Naive B cell (primary cell): ENCODE measurements around the gene FAM156B. TPM values are rescaled to one million over a fixed set of nuclear protein-coding genes. Genes with fewer than 3 reads are reported as not detected.
"Not testable (repeated sequence)": the region's sequence is repeated elsewhere in the genome, so short reads cannot be mapped to it uniquely, and the experiment has no call there.

Experiments used
- ATAC-seq, 2 donors: fragments of 150-1000 bp; cut with Tn5 transposase; 2 replicates each; pipeline ENCODE4 v1.10.0; 2021; ENCODE audit warnings: low read depth in 2 of 2, mild to moderate bottlenecking in 2 of 2, moderate library complexity in 2 of 2
- DNase-seq: peaks from one replicate; pipeline ENCODE4 v3.0.0; 2022
- H3K27ac Mint-ChIP-seq, 6 donors: one replicate each; pipeline ENCODE4 v1.8.0; 2020 to 2022; ENCODE audit warnings: mild to moderate bottlenecking in 6 of 6, mixed read lengths in 6 of 6, moderate library complexity in 5 of 6, inconsistent platforms in 2 of 6
- H3K27me3 Mint-ChIP-seq, 3 donors: one replicate each; pipeline ENCODE4 v1.8.0; 2021 to 2022; ENCODE audit warnings: mixed read lengths in 3 of 3, mild to moderate bottlenecking in 1 of 3
- H3K36me3 Mint-ChIP-seq, 2 donors: one replicate each; pipeline ENCODE4 v1.8.0; 2020 to 2022; ENCODE audit warnings: mixed read lengths in 2 of 2, inconsistent platforms in 1 of 2, mild to moderate bottlenecking in 1 of 2
- H3K4me1 Mint-ChIP-seq, 3 donors: one replicate each; pipeline ENCODE4 v1.8.0; 2020 to 2022; ENCODE audit warnings: mixed read lengths in 3 of 3, inconsistent platforms in 1 of 3, mild to moderate bottlenecking in 1 of 3, moderate library complexity in 1 of 3
- H3K4me3 Mint-ChIP-seq, 8 donors: one replicate each; pipeline ENCODE4 v1.8.0; 2020 to 2022; ENCODE audit warnings: mild to moderate bottlenecking in 8 of 8, mixed read lengths in 8 of 8, moderate library complexity in 8 of 8, inconsistent platforms in 2 of 8
- H3K9me3 Mint-ChIP-seq, 7 donors: one replicate each; pipeline ENCODE4 v1.8.0; 2020 to 2022; ENCODE audit warnings: mixed read lengths in 7 of 7, mild to moderate bottlenecking in 5 of 7, inconsistent platforms in 2 of 7, moderate library complexity in 1 of 7
- polyA plus RNA-seq, 6 donors: library from polyadenylated mRNA; unstranded; fragments of 300-500 nt; fragmentation: Illumina TruSeq; gene quantifications; one replicate each; pipeline ENCODE4 v1.2.3, GENCODE V29; 2021; ENCODE audit warnings: low read depth in 6 of 6

Gene FAM156B
- polyA plus RNA-seq, result 1 to 10 TPM; 4.8 to 8.3 (median 6.9) TPM

GRCh38 chrX:52896855-52897709 lies at the start of gene FAM156B:
FAM156B (plus strand) TSS chrX:52897330; CDS start chrX:52907226, 9,896 bp downstream.
- not testable (repeated sequence) for H3K4me3 Mint-ChIP-seq, H3K27ac Mint-ChIP-seq, DNase-seq, H3K36me3 Mint-ChIP-seq, H3K9me3 Mint-ChIP-seq, H3K4me1 Mint-ChIP-seq, H3K27me3 Mint-ChIP-seq
- peak; percentile 87 for ATAC-seq

- DNase-seq (no peak), ATAC-seq (no peak)
- no peaks in the 10 kb centered on the region for H3K36me3 Mint-ChIP-seq
- peaks cover 0 to 9% (median 3%) of the 10 kb centered on the region in 7 donors for H3K9me3 Mint-ChIP-seq
- H3K27ac Mint-ChIP-seq, result peak overlapping the region in 1 of 6 donors; percentile 95
- H3K4me1 Mint-ChIP-seq, result peaks cover 0 to 12% (median 5%) of the 10 kb centered on the region in 3 donors
- H3K27me3 Mint-ChIP-seq, result peaks cover 8 to 40% (median 14%) of the 10 kb centered on the region in 3 donors
- peak overlapping the region in 1 of 8 donors; percentile 20 for H3K4me3 Mint-ChIP-seq
Observed at GRCh38 chrX:52852110-52852860, 44.8 kb upstream of the FAM156B start.

- not testable (repeated sequence) for H3K36me3 Mint-ChIP-seq, DNase-seq, H3K4me3 Mint-ChIP-seq, ATAC-seq, H3K9me3 Mint-ChIP-seq, H3K27ac Mint-ChIP-seq
- H3K4me1 Mint-ChIP-seq, result peaks cover 0 to 11% (median 5%) of the 10 kb centered on the region in 3 donors
- peaks cover 4 to 26% (median 7%) of the 10 kb centered on the region in 3 donors for H3K27me3 Mint-ChIP-seq
Observed at GRCh38 chrX:52856991-52857525, 40.1 kb upstream of the FAM156B start.

- Mint-ChIP-seq H3K36me3 (no peaks in the 10 kb centered on the region), H3K9me3 (no peaks in the 10 kb centered on the region), H3K27ac (no peak overlapping the region), H3K27me3 (peaks cover 0 to 39% (median 7%) of the 10 kb centered on the region in 3 donors), H3K4me3 (no peak overlapping the region), H3K4me1 (no peaks in the 10 kb centered on the region)
- ATAC-seq (no peak), DNase-seq (no peak)
Observed at GRCh38 chrX:52865343-52865998, 31.7 kb upstream of the FAM156B start.

- ATAC-seq (no peak), DNase-seq (no peak)
- H3K9me3 Mint-ChIP-seq, result no peaks in the 10 kb centered on the region
- H3K4me1 Mint-ChIP-seq, result no peaks in the 10 kb centered on the region
- no peak within 1 kb of the TSS for H3K27ac Mint-ChIP-seq
- peaks cover 0 to 49% (median 7%) of the 10 kb centered on the region in 3 donors for H3K27me3 Mint-ChIP-seq
- H3K4me3 Mint-ChIP-seq, result no peak within 1 kb of the TSS
- no peaks in the 10 kb centered on the region for H3K36me3 Mint-ChIP-seq
Observed at GRCh38 chrX:52867610-52868348, 29.4 kb upstream of the FAM156B start, which contains the start of gene XAGE3. XAGE3 (minus strand) TSS chrX:52868083; CDS start chrX:52867133, 950 bp downstream.

- Mint-ChIP-seq H3K4me3 (no peak overlapping the region), H3K27me3 (peaks cover 0 to 57% (median 7%) of the 10 kb centered on the region in 3 donors), H3K4me1 (no peaks in the 10 kb centered on the region), H3K27ac (no peak overlapping the region), H3K9me3 (no peaks in the 10 kb centered on the region), H3K36me3 (no peaks in the 10 kb centered on the region)
- ATAC-seq, result no peak
- DNase-seq, result no peak
Observed at GRCh38 chrX:52870046-52870445, 27.1 kb upstream of the FAM156B start.

- Mint-ChIP-seq H3K4me3 (peak overlapping the region in 1 of 8 donors; percentile 6), H3K27me3 (peaks cover 0 to 76% (median 8%) of the 10 kb centered on the region in 3 donors)
- H3K27ac Mint-ChIP-seq, result not testable (repeated sequence)
Observed at GRCh38 chrX:52873825-52874224, 23.3 kb upstream of the FAM156B start.

GRCh38 chrX:52874661-52875060 lies 22.5 kb upstream of the FAM156B start:
- H3K4me1 Mint-ChIP-seq, result no peaks in the 10 kb centered on the region
- no peak overlapping the region for H3K4me3 Mint-ChIP-seq
- H3K36me3 Mint-ChIP-seq, result no peaks in the 10 kb centered on the region
- no peaks in the 10 kb centered on the region for H3K9me3 Mint-ChIP-seq
- no peak for DNase-seq
- ATAC-seq, result no peak
- H3K27ac Mint-ChIP-seq, result no peak overlapping the region
- peaks cover 0 to 68% (median 8%) of the 10 kb centered on the region in 3 donors for H3K27me3 Mint-ChIP-seq

More at GRCh38 chrX:52873825-52874224, 23.3 kb upstream of the FAM156B start:
- ATAC-seq, H3K36me3 Mint-ChIP-seq, DNase-seq, H3K4me1 Mint-ChIP-seq, H3K9me3 Mint-ChIP-seq: not testable (repeated sequence)

- Mint-ChIP-seq H3K27ac (peak overlapping the region in 1 of 6 donors; percentile 33), H3K27me3 (peaks cover 0 to 60% (median 8%) of the 10 kb centered on the region in 3 donors)
- DNase-seq, ATAC-seq, H3K4me1 Mint-ChIP-seq, H3K4me3 Mint-ChIP-seq, H3K36me3 Mint-ChIP-seq, H3K9me3 Mint-ChIP-seq: not testable (repeated sequence)
Observed at GRCh38 chrX:52875436-52875835, 21.7 kb upstream of the FAM156B start.

- H3K4me3 Mint-ChIP-seq, H3K27ac Mint-ChIP-seq, H3K9me3 Mint-ChIP-seq, DNase-seq, H3K36me3 Mint-ChIP-seq, H3K4me1 Mint-ChIP-seq, ATAC-seq: not testable (repeated sequence)
- peaks cover 0 to 56% (median 8%) of the 10 kb centered on the region in 3 donors for H3K27me3 Mint-ChIP-seq
Observed at GRCh38 chrX:52876386-52876785, 20.7 kb upstream of the FAM156B start.

GRCh38 chrX:52887459-52887858 lies 9.7 kb upstream of the FAM156B start:
- H3K9me3 Mint-ChIP-seq, H3K4me3 Mint-ChIP-seq: not testable (repeated sequence)

GRCh38 chrX:52888090-52888489 lies 9.0 kb upstream of the FAM156B start:
- not testable (repeated sequence) for H3K36me3 Mint-ChIP-seq, ATAC-seq, H3K9me3 Mint-ChIP-seq, H3K4me1 Mint-ChIP-seq, H3K27me3 Mint-ChIP-seq, H3K27ac Mint-ChIP-seq, DNase-seq, H3K4me3 Mint-ChIP-seq

More at GRCh38 chrX:52887459-52887858, 9.7 kb upstream of the FAM156B start:
- H3K36me3 Mint-ChIP-seq, H3K4me1 Mint-ChIP-seq, H3K27me3 Mint-ChIP-seq, DNase-seq, ATAC-seq, H3K27ac Mint-ChIP-seq: not testable (repeated sequence)
